ENCODE data around the gene OVCH1.
"Not testable (repeated sequence)": the region's sequence is repeated elsewhere in the genome, so short reads cannot be mapped to it uniquely, and the experiment has no call there.

Gene OVCH1

GRCh38 chr12:29405561-29405960 lies 91.9 kb downstream of the OVCH1 start:
- no peak for DNase-seq (ENCODE audit: low spot score)

DNA sequence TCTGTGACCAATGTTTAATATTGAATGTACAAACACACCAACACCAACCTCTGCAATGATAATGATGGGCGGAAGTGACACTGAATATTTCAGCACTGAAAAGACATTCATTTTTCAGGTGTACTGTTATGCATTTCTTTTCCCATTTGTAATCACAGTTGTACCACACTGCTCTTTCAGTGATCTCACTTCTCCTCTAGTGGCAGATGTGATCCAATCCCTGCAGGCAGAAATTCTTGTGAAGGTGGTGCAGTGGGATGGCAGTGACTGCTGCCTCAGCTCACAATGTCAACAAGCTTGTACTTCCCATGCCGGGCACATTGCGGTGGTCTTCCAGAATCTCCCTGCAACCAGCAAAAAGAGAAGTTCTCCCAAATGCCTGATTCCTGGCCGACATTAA lies 93.5 kb downstream of the OVCH1 start:
- DNase-seq (ENCODE audit: low spot score) = no peak

DNA sequence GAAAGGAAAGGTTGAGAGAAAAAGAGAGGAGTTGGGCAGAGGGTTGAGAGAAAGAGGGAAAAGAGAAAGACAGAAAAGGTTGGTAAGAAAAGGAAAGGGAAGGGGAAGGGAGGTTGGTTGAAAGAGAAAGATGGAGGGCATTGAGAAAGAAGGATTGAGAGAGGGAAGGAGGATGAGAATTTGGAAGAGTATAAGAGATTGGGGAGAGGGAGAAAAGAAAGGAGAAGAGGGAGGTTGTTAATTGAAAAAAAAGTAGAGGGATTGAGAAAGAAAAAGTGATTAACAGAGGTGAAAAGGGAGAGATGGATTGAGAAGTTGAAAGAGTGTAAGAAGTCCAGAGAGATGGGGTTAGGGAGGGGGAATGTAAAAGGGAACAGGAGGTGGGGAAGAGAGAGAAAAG lies 95.0 kb downstream of the OVCH1 start:
- DNase-seq (ENCODE audit: low spot score) = no peak

DNA sequence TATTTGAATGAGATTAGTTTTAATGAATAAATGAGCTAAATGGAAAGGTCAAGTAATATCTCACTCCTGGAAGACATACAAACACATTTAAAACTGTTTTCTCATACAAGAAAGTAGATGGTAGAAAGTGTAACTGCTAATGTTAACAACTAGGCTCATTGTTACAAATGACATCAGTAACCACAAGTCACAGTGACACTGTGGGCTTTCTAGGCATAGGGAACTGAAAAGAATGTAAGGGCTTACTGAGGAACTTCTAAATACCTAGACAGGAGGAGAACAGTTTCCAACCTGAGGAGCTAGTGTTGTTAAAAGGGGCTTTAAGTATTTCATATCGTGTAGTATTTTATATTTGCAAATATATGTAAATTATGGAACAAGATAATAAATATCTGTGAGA lies 99.0 kb downstream of the OVCH1 start:
- DNase-seq (ENCODE audit: low spot score) = no peak

GRCh38 chr12:29396774-29397173 lies 100.7 kb downstream of the OVCH1 start:
- DNase-seq (ENCODE audit: low spot score) = no peak

- no peak for DNase-seq (ENCODE audit: low spot score)
Measured at GRCh38 chr12:29395356-29395755, 102.1 kb downstream of the OVCH1 start.

GRCh38 chr12:29390419-29390818 lies 107.1 kb downstream of the OVCH1 start:
- not testable (repeated sequence) for DNase-seq (ENCODE audit: low spot score)

DNA sequence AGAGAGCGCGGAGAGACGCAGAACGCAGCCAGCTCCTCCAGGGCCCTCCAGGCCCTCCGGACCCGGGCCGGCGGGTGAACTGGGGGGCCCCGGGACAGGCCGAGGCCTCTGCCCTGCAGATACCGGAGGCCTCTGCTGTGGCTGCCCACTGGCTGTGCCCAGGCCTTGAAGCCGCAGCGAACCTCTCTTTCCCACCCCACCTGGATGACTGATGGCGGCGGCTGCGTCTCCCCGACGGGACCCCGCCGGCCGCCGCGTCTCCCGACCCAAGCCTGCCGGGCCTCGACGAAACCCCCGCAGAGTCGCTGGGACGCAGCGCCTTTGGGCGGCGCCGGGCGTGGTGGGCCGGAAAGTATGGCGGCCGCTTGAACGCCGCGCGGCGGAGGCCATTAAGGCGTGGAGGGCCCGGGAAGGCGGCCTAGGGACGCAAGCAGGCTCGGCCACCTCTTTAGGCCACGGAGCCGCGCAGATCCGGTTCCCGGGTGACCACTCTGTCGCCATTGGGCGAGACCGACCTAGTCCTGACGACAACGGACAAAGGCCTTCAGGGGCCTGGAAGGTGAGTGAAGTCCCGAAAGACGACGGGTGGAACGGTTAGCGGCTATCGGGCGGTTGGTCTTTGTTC lies 108.1 kb downstream of the OVCH1 start:
- no peak for DNase-seq (ENCODE audit: low spot score)

DNA sequence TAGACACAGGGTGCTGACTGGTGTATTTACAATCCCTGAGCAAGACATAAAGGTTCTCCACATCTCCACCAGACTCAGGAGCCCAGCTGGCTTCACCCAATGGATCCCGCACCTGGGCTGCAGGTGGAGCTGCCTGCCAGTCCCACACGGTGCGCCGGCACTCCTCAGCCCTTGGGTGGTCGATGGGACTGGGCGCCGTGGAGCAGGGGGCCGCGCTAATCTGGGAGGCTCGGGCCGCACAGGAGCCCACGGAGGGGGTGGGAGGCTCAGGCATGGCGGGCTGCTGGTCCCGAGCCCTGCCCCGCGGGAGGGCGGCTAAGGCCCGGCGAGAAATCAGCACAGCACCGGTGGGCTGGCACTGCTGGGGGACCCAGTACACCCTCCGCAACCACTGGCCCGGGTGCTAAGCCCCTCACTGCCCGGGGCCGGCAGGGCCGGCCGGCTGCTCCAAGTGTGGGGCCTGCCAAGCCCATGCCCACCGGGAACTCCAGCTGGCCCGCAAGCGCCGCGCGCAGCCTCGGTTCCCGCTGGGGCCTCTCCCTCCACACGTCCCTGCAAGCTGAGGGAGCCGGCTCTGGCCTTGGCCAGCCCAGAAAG lies 111.3 kb downstream of the OVCH1 start:
- DNase-seq (ENCODE audit: low spot score) = not testable (repeated sequence)

DNA sequence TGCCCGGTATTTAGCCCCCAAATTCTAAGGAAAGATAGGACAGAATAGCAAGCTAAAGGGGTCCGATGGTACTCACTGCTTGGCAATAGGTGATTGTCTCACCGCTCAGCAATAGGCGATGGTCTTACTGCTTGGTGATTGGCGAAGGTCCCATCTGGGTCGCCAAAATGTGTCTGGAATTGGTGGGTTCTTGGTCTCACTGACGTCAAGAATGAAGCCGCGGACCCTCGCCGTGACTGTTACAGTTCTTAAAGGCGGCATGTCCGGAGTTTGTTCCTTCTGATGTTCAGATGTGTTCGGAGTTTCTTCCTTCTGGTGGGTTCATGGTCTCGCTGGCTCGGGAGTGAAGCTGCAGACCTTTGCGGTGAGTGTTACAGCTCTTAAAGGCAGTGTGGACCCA lies 112.3 kb downstream of the OVCH1 start:
- DNase-seq (ENCODE audit: low spot score) = not testable (repeated sequence)

- no peak for DNase-seq (ENCODE audit: low spot score)
Measured at GRCh38 chr12:29382251-29382650, 115.2 kb downstream of the OVCH1 start.

- DNase-seq (ENCODE audit: low spot score) = peak; percentile 100
Measured at GRCh38 chr12:29380536-29381523, 116.7 kb downstream of the OVCH1 start, which contains the start of gene ERGIC2. Gene ERGIC2 (minus strand): TSS chr12:29381172. CDS start chr12:29371633, 9,539 bp downstream.

Measured in cerebellar cortex (tissue), 1 donor.